Effector memory CD8-positive, alpha-beta T cell (primary cell): Measurements from ENCODE around the gene RETREG3.

Source experiments
- ATAC-seq: fragments of 150-1000 bp; cut with Tn5 transposase; replicated peaks from 2 replicates; pipeline ENCODE4 v1.10.0; 2021; ENCODE audit warnings: mild to moderate bottlenecking, moderate library complexity
- DNase-seq, 3 experiments: peaks; one replicate each; pipeline ENCODE4 v3.0.0; 2021
- H3K27ac Mint-ChIP-seq, 2 donors: one replicate each; pipeline ENCODE4 v1.8.0; 2022; ENCODE audit warnings: mild to moderate bottlenecking in 2 of 2, mixed read lengths in 2 of 2, moderate library complexity in 2 of 2
- H3K27me3 Mint-ChIP-seq, 2 donors: one replicate each; pipeline ENCODE4 v1.8.0; 2022; ENCODE audit warnings: mixed read lengths in 2 of 2
- H3K36me3 Mint-ChIP-seq: one replicate; pipeline ENCODE4 v1.8.0; 2022; ENCODE audit warnings: mild to moderate bottlenecking, moderate library complexity, mixed read lengths; ENCODE audit not compliant: insufficient read depth
- H3K4me1 Mint-ChIP-seq, 2 donors: one replicate each; pipeline ENCODE4 v1.8.0; 2022; ENCODE audit warnings: low read depth in 2 of 2, mixed read lengths in 2 of 2
- H3K4me3 Mint-ChIP-seq, 2 donors: one replicate each; pipeline ENCODE4 v1.8.0; 2022; ENCODE audit warnings: mild to moderate bottlenecking in 2 of 2, mixed read lengths in 2 of 2, moderate library complexity in 2 of 2
- H3K9me3 Mint-ChIP-seq, 2 donors: one replicate each; pipeline ENCODE4 v1.8.0; 2022; ENCODE audit warnings: mixed read lengths in 2 of 2

The RETREG3 gene

DNA sequence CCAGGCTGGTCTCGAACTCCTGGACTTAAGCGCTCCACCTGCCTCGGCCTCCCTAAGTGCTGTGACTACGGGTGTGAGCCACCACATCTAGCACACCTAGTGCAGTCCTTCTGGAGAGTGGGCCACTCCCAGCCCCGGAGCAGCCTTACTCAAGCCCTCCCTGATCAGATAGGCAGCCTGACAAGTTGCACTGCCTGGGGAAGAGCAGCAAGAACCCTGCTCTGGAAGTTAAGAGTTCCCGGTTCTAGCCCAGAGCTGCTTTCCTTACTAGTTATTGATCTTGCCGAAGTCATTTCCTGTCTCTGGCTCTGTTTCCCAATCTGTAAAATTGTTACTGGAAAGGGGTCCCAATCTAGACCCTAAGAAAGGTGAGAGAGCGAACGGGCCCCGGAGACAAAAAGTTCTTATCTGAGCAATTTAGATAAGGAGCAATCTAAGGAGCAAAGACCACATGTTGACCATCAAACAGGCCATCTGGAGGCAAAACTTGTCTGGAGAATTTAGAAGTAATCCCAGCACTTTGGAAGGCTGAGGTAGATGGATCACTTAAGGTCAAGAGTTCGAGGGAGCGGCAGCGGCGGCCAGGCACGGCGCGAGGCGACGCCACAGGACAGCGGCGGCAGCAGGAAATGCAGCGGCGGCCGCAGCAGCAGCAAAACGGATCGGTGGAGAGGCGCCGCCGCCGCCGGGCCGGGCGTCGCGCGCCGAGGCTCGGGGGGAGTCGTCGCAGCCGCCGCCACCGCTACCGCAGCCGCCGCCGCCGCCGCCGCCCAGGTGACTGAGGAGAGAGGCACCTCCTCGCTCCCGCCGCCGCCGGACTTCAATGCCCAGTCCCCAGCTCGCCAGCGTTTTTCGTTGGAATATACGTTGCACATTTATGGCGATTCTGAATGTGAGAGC, 77.5 kb downstream of the RETREG3 start:
- Mint-ChIP-seq H3K27ac (peak overlapping the region; percentile 64 to 82), H3K27me3 (no peaks in the 10 kb centered on the region), H3K4me1 (peaks cover 37 to 40% of the 10 kb centered on the region in 2 donors), H3K36me3 (peaks cover 16% of the 10 kb centered on the region), H3K4me3 (peak overlapping the region; percentile 75 to 80), H3K9me3 (no peaks in the 10 kb centered on the region)
- peak; percentile 41 to 47 (median 42) for DNase-seq
- ATAC-seq, result peak; percentile 39

DNA sequence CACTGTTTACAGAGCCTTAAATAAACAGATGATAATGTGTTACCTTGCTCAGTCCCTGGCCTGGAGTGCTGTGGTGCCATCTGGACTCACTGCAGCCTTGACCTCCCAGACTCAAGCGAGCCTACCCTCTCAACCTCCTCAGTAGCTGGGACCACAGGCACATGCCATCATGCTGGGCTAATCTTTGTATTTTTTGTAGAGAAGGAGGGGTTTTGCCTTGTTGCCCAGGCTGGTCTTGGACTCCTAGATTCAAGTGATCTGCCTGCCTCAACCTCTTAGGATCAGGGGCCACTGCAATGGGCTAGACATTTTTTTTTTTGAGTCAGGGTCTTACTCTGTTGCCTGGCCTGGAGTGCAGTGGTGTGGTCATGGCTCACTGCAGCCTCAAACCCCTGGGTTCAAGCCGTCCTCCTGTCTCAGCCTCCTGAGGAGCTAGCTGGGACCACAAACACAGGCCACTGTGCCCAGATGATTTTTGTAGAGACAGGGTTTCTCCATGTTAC, 78.2 kb downstream of the RETREG3 start:
- ATAC-seq (no peak), DNase-seq (no peak)
- peak overlapping the region; percentile 75 to 80 for H3K4me3 Mint-ChIP-seq
- H3K36me3 Mint-ChIP-seq, result peaks cover 15% of the 10 kb centered on the region
- no peaks in the 10 kb centered on the region for H3K27me3 Mint-ChIP-seq
- H3K4me1 Mint-ChIP-seq, result peaks cover 35 to 40% of the 10 kb centered on the region in 2 donors
- peak overlapping the region; percentile 64 to 82 for H3K27ac Mint-ChIP-seq
- H3K9me3 Mint-ChIP-seq, result no peaks in the 10 kb centered on the region
